H1 (cell line): Measurements from ENCODE around the gene ELOVL2. TPM values are rescaled to one million over a fixed set of nuclear protein-coding genes. Genes with fewer than 3 reads are reported as not detected.

Experiments
- CTCF ChIA-PET: fragments of 300-600 bp; sonication (Branson Sonifier 250); formaldehyde crosslinking; loops from one replicate; lab custom pipeline; 2021; ENCODE audit not compliant: partially characterized antibody; lab: Charles Lee
- POLR2A ChIA-PET: fragments of 300-600 bp; sonication (Branson Sonifier 250); formaldehyde crosslinking; loops from one replicate; lab custom pipeline; 2021; ENCODE audit warnings: inconsistent platforms; ENCODE audit not compliant: partially characterized antibody; lab: Charles Lee
- DNase-seq, 2 experiments: peaks; one replicate each; pipeline versions ENCODE4 v3.0.0 to v3.0.0-alpha.2; 2010 to 2022; ENCODE audit warnings: low spot score in 2 of 2, low read depth in 1 of 2, mixed read lengths in 1 of 2
- FAIRE-seq: peaks from 2 replicates; lab custom pipeline; 2011; peaks lifted over from hg19 to GRCh38; lab: Jason Lieb, UNC
- H2AFZ ChIP-seq: 2 replicates; pipeline ENCODE4 v1.8.1; 2012; ENCODE audit warnings: low read length, inconsistent platforms
- H2AK5ac ChIP-seq: 2 replicates; pipeline ENCODE4 v1.6.1; 2013; ENCODE audit warnings: low read depth, low read length
- H2BK120ac ChIP-seq: replicated peaks from 2 replicates; pipeline ENCODE3; 2013; ENCODE audit warnings: low read depth, low read length, inconsistent platforms
- H2BK12ac ChIP-seq: 2 replicates; pipeline ENCODE4 v1.6.1; 2013; ENCODE audit warnings: low read depth, low read length
- H2BK15ac ChIP-seq: 2 replicates; pipeline ENCODE4 v1.6.1; 2013; ENCODE audit warnings: low read length
- H2BK20ac ChIP-seq: 2 replicates; pipeline ENCODE4 v1.6.1; 2013; ENCODE audit warnings: low read length
- H2BK5ac ChIP-seq: 2 replicates; pipeline ENCODE4 v1.6.1; 2013; ENCODE audit warnings: low read depth, low read length
- H3K14ac ChIP-seq: 2 replicates; pipeline ENCODE4 v1.6.1; 2013; ENCODE audit warnings: inconsistent platforms; ENCODE audit not compliant: insufficient read length
- H3K18ac ChIP-seq: 2 replicates; pipeline ENCODE4 v1.6.1; 2013; ENCODE audit warnings: low read length; ENCODE audit errors: extremely low read depth
- H3K23ac ChIP-seq: 2 replicates; pipeline ENCODE4 v1.6.1; 2013; ENCODE audit warnings: inconsistent platforms; ENCODE audit not compliant: insufficient read length
- H3K23me2 ChIP-seq: 2 replicates; pipeline ENCODE4 v1.6.1; 2013; ENCODE audit warnings: low read depth, low read length
- H3K27ac ChIP-seq: 2 replicates; pipeline ENCODE4 v1.6.1; 2011; ENCODE audit warnings: low read depth, low read length, inconsistent platforms
- H3K27me3 ChIP-seq, 4 experiments: replicated peaks in 1 of 4; 1 replicate in 1 of 4; 2 replicates in 3 of 4; pipeline versions ENCODE4 v1.6.1 to v1.8.1; 2011 to 2013; ENCODE audit warnings: low read length in 3 of 4, mild to moderate bottlenecking in 3 of 4, inconsistent platforms in 2 of 4, mixed read lengths in 2 of 4, moderate library complexity in 1 of 4; ENCODE audit not compliant: control insufficient read depth in 3 of 4, insufficient read depth in 3 of 4; ENCODE audit errors: extremely low read depth in 1 of 4
- H3K36me3 ChIP-seq, 4 experiments: 2 replicates each; pipeline versions ENCODE4 v1.6.1 to v1.8.1; 2011 to 2013; ENCODE audit warnings: mild to moderate bottlenecking in 4 of 4, low read length in 3 of 4, moderate library complexity in 2 of 4, control low read depth in 1 of 4, inconsistent platforms in 1 of 4; ENCODE audit not compliant: insufficient read depth in 4 of 4, control insufficient read depth in 2 of 4
- H3K4ac ChIP-seq: replicated peaks from 2 replicates; pipeline ENCODE3; 2013; ENCODE audit warnings: low read length, low read depth, mixed read lengths, inconsistent platforms; ENCODE audit not compliant: insufficient read length
- H3K4me1 ChIP-seq, 4 experiments: replicated peaks in 1 of 4; 1 replicate in 1 of 4; 2 replicates in 3 of 4; pipeline versions ENCODE4 v1.6.1 to v1.8.1; 2011 to 2013; ENCODE audit warnings: low read length in 3 of 4, inconsistent platforms in 2 of 4, mixed read lengths in 1 of 4; ENCODE audit not compliant: insufficient read depth in 4 of 4, control insufficient read depth in 3 of 4
- H3K4me2 ChIP-seq, 2 experiments: 2 replicates each; pipeline versions ENCODE4 v1.6.1 to v1.8.1; 2011 to 2013; ENCODE audit warnings: low read depth in 2 of 2, low read length in 2 of 2, control low read depth in 1 of 2, inconsistent platforms in 1 of 2, mild to moderate bottlenecking in 1 of 2; ENCODE audit not compliant: insufficient read depth in 1 of 2
- H3K4me3 ChIP-seq, 4 experiments: fragments of 200-600, 300-600 bp in 1 of 4; sonication (generic), shearing (Covaris generic), sonication (Bioruptor Twin) in 1 of 4; 2 replicates each; pipeline versions ENCODE4 v1.5.1 to v1.8.1; 2011 to 2016; ENCODE audit warnings: low read length in 4 of 4, low read depth in 3 of 4, control low read depth in 2 of 4, inconsistent platforms in 2 of 4, mild to moderate bottlenecking in 2 of 4, mixed read lengths in 1 of 4, moderate library complexity in 1 of 4; ENCODE audit not compliant: insufficient read depth in 2 of 4; ENCODE audit errors: extremely low read depth in 1 of 4
- H3K56ac ChIP-seq: replicated peaks from 2 replicates; pipeline ENCODE3; 2013; ENCODE audit warnings: low read depth, mild to moderate bottlenecking, mixed read lengths, low read length, inconsistent platforms; ENCODE audit not compliant: insufficient read length
- H3K79me1 ChIP-seq: 2 replicates; pipeline ENCODE4 v1.6.1; 2013; ENCODE audit warnings: low read depth, low read length, control low read depth
- H3K79me2 ChIP-seq, 2 experiments: 2 replicates each; pipeline versions ENCODE4 v1.6.1 to v1.8.1; 2012 to 2013; ENCODE audit warnings: low read length in 2 of 2, mild to moderate bottlenecking in 2 of 2, inconsistent platforms in 1 of 2; ENCODE audit not compliant: insufficient read depth in 2 of 2, control insufficient read depth in 1 of 2
- H3K9ac ChIP-seq, 4 experiments: replicated peaks in 1 of 4; 1 replicate in 1 of 4; 2 replicates in 3 of 4; pipeline versions ENCODE4 v1.6.1 to v1.8.1; 2011 to 2013; ENCODE audit warnings: low read depth in 3 of 4, low read length in 3 of 4, control low read depth in 2 of 4, mild to moderate bottlenecking in 2 of 4, moderate library complexity in 2 of 4, inconsistent platforms in 1 of 4; ENCODE audit errors: extremely low read depth in 1 of 4
- H3K9me3 ChIP-seq, 2 experiments: 2 replicates each; pipeline versions ENCODE4 v1.6.1 to v1.8.1; 2012 to 2013; ENCODE audit warnings: mild to moderate bottlenecking in 2 of 2, moderate library complexity in 2 of 2, control low read depth in 1 of 2, inconsistent platforms in 1 of 2, low read depth in 1 of 2, low read length in 1 of 2, mixed read lengths in 1 of 2; ENCODE audit not compliant: insufficient read depth in 2 of 2
- H4K20me1 ChIP-seq, 2 experiments: replicated peaks in 1 of 2; 2 replicates each; pipeline versions ENCODE3 to v1.8.1; 2011 to 2013; ENCODE audit warnings: inconsistent platforms in 2 of 2, low read length in 2 of 2, mild to moderate bottlenecking in 1 of 2; ENCODE audit not compliant: insufficient read depth in 2 of 2, control insufficient read depth in 1 of 2
- H4K5ac ChIP-seq: 2 replicates; pipeline ENCODE4 v1.6.1; 2013; ENCODE audit warnings: low read length, low read depth, mixed read lengths, inconsistent platforms; ENCODE audit not compliant: insufficient read length
- H4K8ac ChIP-seq: 2 replicates; pipeline ENCODE4 v1.8.0; 2013; ENCODE audit warnings: mild to moderate bottlenecking, moderate library complexity, low read length, inconsistent platforms; ENCODE audit not compliant: insufficient read depth; ENCODE audit errors: extremely low read depth
- H4K91ac ChIP-seq: replicated peaks from 2 replicates; pipeline ENCODE3; 2013; ENCODE audit warnings: low read length, mixed read lengths, inconsistent platforms; ENCODE audit not compliant: insufficient read length
- BCL11A ChIP-seq, 2 experiments: IDR thresholded peaks; one replicate each; pipeline ENCODE4 v1.6.1; 2011; ENCODE audit warnings: low read depth in 2 of 2, low read length in 2 of 2, mild to moderate bottlenecking in 2 of 2
- CTBP2 ChIP-seq: IDR thresholded peaks from 2 replicates; pipeline ENCODE4 v1.7.0; 2011; ENCODE audit warnings: borderline replicate concordance, mild to moderate bottlenecking, moderate library complexity, mixed read lengths, low read length; ENCODE audit not compliant: insufficient read depth, insufficient read length
- EGR1 ChIP-seq: IDR thresholded peaks from 2 replicates; pipeline ENCODE4 v1.6.1; 2011; ENCODE audit warnings: low read depth, low read length, borderline replicate concordance
- KDM1A ChIP-seq: fragments of 200-600, 300-600 bp; sonication (generic); IDR thresholded peaks from 2 replicates; pipeline ENCODE4 v1.7.1; 2016; ENCODE audit warnings: mild to moderate bottlenecking, low read length, borderline replicate concordance
- MAFK ChIP-seq: IDR thresholded peaks from 2 replicates; pipeline ENCODE4 v1.6.1; 2012; ENCODE audit warnings: low read depth, mild to moderate bottlenecking, improper control_type of control experiment, low read length
- PHF8 ChIP-seq: fragments of 200-600 bp; sonication (generic); conservative IDR thresholded peaks from 2 replicates; pipeline ENCODE4 v1.7.1; 2012; ENCODE audit warnings: low read depth, mild to moderate bottlenecking, inconsistent platforms, low read length, moderate library complexity
- POLR2A ChIP-seq, 2 experiments: IDR thresholded peaks; 1 replicate in 1 of 2; 2 replicates in 1 of 2; pipeline ENCODE4 v1.6.1; 2011; ENCODE audit warnings: low read depth in 2 of 2, low read length in 2 of 2, mild to moderate bottlenecking in 2 of 2; ENCODE audit errors: control extremely low read depth in 1 of 2
- WGBS, 2 experiments: shearing (Covaris generic) in 1 of 2; methylation state at CpG; one replicate each; pipeline versions ENCODE4 v1.1.6 to v1.1.7; 2013 to 2015; ENCODE audit warnings: low lambda C conversion rate in 2 of 2, mixed read lengths in 2 of 2, inconsistent platforms in 1 of 2, low coverage in 1 of 2, missing lambda C conversion rate in 1 of 2; ENCODE audit not compliant: insufficient replicate concordance in 2 of 2, insufficient coverage in 1 of 2, insufficient read length in 1 of 2; ENCODE audit errors: extremely low coverage in 1 of 2, missing lambda C conversion rate in 1 of 2; 5-methylcytosine and 5-hydroxymethylcytosine counted together
- polyA plus RNA-seq, 7 experiments: library from polyadenylated mRNA; depleted of rRNA in 3 of 7; stranded (reverse) in 5 of 7; unstranded in 2 of 7; fragments of >200 nt in 5 of 7; fragments of 200-250 nt in 2 of 7; gene quantifications; 1 replicate in 5 of 7; 2 replicates in 1 of 7; 4 replicates in 1 of 7; pipeline versions ENCODE4 v1.2.1 to v1.2.3, GENCODE V29; 2011 to 2013; ENCODE audit warnings: missing spikeins in 2 of 7, mixed read lengths in 2 of 7
- total RNA-seq: library from RNA; stranded (reverse); fragmentation: NEBNext Ultra II Directional; extraction: Animal tissue kit (Norgen Biotek cat#: 25700); gene quantifications from 2 replicates; pipeline ENCODE4 v1.2.1, GENCODE V29; 2021
- TF ChIP-seq, protein P1 (sequence below): IDR thresholded peaks from 2 replicates; pipeline ENCODE4 v1.6.1; 2012; ENCODE audit warnings: inconsistent platforms
- TF ChIP-seq, protein P2 (sequence below): IDR thresholded peaks from 2 replicates; pipeline ENCODE4 v1.6.1; 2012; ENCODE audit warnings: inconsistent platforms

The ELOVL2 gene
- total and polyA plus RNA-seq, 2 of the 8 experiments (the other 6 are each of a cell fraction or from before 2014, with no cell fraction given) = 0.42 to 0.89 TPM

DNA sequence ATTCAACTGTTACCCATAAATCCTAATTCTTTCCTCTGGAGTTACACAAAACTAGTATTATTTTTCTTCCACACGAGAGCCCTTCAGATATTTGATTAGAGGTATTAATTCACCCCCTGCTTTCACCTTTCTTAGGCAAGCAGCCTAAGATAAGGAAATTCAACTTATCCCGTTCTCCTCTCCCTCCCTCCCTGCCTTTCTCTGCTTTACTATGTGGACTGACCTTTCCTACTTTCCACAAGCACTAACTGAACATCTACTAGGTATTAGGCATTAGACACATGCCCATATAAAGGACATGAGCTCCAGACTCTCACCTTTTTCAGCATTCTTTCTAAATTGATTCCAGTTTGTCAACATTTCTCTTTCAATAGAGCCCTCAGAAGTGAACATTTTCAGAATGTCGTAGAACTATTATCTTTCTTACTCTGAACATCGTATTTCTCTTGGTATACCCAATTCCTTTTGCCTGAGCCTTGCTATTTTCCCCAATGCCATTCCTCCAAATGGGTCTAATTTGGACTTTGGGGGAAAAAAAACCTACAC is 16.5 kb downstream of the ELOVL2 start:
- Histone ChIP-seq H2BK5ac (no peak overlapping the region), H2BK15ac (no peak overlapping the region), H4K91ac (no peak overlapping the region), H3K27me3 (no peaks in the 10 kb centered on the region), H3K4me1 (peaks cover 0 to 6% (median 3%) of the 10 kb centered on the region in 4 experiments; a peak in 2 of 7 replicates), H3K79me2 (no peaks in the 10 kb centered on the region), H3K14ac (no peak overlapping the region), H3K4ac (no peak overlapping the region), H4K5ac (no peak overlapping the region), H2BK20ac (no peak overlapping the region), H3K79me1 (no peaks in the 10 kb centered on the region), H3K23me2 (no peaks in the 10 kb centered on the region), H3K9ac (no peak overlapping the region), H2BK12ac (no peak overlapping the region), H2AK5ac (no peak overlapping the region), H3K36me3 (no peaks in the 10 kb centered on the region), H3K23ac (no peak overlapping the region), H4K8ac (no peak overlapping the region), H3K4me2 (no peak overlapping the region), H3K4me3 (no peak overlapping the region), H3K18ac (no peak overlapping the region), H2AFZ (no peak overlapping the region), H3K27ac (no peak overlapping the region), H3K56ac (no peak overlapping the region), H3K9me3 (no peaks in the 10 kb centered on the region), H2BK120ac (no peak overlapping the region), H4K20me1 (no peaks in the 10 kb centered on the region)
- WGBS, 2 experiments = 80% methylated on average over 4 of the region's 4 CpGs; no CpG with 5 or more reads in 1 of the 2 experiments
- no peak for FAIRE-seq
- POLR2A ChIA-PET = interaction anchor here (1.3 to 1.8 kb wide), 2 partner anchors 10 to 13 kb away, joined by 5 to 6 read pairs; no protein-coding TSS in a partner anchor
- no peak for TF ChIP-seq BCL11A (IDR thresholded peaks at IDR 0.05; ENCODE audit: low read depth in 2 of 2, low read length in 2 of 2)
- TF ChIP-seq MAFK = no peak
- TF ChIP-seq KDM1A = no peak
- no peak for TF ChIP-seq POLR2A (IDR thresholded peaks at IDR 0.05; ENCODE audit: control extremely low read depth in 1 of 2, low read depth in 2 of 2, low read length in 2 of 2)
- TF ChIP-seq, protein P1, sequence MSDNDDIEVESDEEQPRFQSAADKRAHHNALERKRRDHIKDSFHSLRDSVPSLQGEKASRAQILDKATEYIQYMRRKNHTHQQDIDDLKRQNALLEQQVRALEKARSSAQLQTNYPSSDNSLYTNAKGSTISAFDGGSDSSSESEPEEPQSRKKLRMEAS = no peak
- no peak for TF ChIP-seq CTBP2
- no peak for TF ChIP-seq EGR1
- TF ChIP-seq PHF8 = no peak
- TF ChIP-seq, protein P2, sequence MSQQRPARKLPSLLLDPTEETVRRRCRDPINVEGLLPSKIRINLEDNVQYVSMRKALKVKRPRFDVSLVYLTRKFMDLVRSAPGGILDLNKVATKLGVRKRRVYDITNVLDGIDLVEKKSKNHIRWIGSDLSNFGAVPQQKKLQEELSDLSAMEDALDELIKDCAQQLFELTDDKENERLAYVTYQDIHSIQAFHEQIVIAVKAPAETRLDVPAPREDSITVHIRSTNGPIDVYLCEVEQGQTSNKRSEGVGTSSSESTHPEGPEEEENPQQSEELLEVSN = no peak
- DNase-seq = no peak
- CTCF ChIA-PET = interaction anchor here (0.6 to 3.7 kb wide), 7 partner anchors 11 to 548 kb away, joined by 3 to 24 read pairs (median 6); no protein-coding TSS in a partner anchor
